Hippocampal formation (tissue), 2 donors: ENCODE measurements around the gene PRKG1.
"Not testable (repeated sequence)": the region's sequence is repeated elsewhere in the genome, so short reads cannot be mapped to it uniquely, and the experiment has no call there.

ENCODE experiments used
- DNase-seq, 2 donors: peaks; one replicate each; lab custom pipeline; 2025; lab: John Stamatoyannopoulos, UW

Gene PRKG1

DNA sequence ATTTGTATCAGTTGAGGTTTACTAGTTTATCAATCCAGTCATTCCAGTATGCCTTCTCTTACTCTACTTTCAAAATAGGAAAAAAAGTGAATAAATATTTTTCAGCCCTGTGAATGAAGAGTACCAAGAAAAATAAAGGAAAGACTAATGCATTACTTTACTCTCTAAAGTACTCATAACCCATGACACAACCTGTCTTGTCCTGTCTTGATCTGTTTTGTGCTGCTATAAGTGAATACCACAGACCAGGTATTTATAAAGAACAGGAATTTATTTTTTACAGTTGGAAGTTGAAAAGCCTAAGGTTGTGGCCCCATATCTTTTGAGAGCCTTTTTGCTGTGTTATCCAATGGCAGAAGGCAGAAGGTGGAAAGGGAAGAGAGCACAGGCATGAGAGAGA lies 1045.2 kb downstream of the PRKG1 start:
- DNase-seq: no peak

DNA sequence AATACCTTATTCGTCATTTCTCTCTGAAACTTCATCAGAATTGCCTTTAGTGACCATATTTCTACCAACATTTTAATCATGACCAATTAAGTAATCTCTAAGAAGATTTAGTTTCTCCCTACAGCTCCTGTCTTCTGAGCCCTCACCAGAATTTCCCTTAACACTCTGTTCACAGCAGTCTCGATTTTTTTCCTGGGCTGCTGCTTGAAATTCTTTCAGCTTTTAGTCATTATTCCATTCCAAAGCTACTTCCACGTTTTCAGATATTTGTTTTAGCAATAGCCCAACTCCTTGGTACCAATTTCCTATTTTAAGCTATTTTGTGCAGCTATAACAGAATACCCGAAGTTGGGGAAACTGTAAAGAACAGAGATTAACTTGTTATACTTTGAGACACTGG lies 1047.4 kb downstream of the PRKG1 start:
- DNase-seq: no peak

DNA sequence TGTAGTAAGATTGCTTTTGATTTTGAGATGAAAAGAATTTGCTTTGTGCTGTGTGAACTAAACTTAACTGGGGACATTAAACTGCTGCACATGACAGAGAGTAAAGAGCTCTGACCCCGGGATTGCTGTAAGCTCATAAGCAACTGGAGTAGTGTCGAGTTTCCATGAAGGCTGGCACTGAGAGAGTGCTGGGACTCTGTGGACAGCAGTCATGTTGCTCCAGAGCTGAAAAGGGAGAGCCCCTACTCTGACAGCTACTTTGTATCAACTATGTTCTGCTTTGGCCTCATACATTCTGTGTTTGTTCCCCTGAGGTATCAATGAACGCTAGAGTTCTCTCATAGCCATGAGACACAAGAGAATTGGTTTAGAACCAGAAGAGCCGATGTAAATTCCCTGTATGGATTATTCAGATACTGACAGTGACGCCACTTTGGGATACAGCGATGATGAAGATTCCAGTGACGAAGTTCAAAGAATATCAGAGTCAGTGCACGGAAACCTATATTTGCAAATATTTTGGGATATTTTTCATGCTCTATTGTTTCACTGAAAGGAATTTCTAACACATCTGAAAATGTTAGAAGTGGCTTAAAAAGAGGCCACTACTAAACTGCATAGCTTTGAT lies 1053.9 kb downstream of the PRKG1 start:
- no peak for DNase-seq

DNA sequence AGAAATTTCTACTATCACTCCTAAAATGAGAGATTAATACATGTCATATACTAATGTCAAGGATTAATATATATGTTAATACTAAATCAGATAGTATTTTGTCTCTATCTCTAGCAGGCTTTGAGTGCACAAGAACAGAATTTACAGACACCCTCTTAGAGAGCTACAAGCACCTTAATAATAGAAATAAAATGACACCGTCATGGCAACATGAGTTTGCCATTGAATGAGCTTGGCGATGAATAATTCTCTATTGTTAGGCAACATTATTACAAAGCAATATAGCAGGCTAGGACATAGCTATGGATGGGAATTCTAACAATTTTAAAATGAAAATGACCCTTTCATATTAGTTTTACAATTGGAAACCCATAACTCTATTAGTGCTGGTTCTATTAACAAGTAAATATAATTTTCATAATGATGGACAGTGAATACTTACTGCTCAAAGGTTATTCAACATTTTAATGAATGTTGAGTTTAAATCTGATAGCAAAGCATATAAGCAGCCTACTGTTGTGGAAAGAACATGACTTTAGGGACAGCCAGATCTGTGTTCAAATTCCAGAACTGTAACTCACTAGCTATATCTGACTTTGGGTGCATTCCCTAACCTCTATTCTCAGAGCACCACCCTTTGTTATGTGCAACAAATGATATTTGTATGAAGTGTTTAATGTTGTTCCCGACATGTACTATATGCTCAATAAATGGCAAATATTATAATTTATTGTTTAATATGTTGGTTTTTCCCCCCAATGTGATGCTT lies 1055.3 kb downstream of the PRKG1 start:
- DNase-seq: no peak

DNA sequence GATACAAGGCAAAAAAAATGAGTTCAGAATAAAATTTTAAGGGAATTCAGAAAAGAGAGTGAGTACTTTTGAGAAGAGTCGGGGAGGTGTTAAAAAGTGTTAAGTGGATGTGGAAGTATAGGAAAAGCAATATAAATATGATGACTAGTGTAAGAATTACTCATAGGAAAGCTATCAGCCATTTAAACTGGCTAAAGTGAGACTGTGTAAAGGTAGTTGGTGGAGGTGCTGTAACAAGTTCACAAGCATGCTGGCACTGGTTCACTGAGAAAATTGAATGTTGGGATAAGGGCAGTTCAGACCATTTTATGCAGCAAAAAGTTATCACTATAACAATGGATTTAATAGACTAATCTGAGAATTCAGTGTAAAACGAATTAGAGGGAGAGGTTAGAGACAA lies 1060.8 kb downstream of the PRKG1 start:
- no peak for DNase-seq

DNA sequence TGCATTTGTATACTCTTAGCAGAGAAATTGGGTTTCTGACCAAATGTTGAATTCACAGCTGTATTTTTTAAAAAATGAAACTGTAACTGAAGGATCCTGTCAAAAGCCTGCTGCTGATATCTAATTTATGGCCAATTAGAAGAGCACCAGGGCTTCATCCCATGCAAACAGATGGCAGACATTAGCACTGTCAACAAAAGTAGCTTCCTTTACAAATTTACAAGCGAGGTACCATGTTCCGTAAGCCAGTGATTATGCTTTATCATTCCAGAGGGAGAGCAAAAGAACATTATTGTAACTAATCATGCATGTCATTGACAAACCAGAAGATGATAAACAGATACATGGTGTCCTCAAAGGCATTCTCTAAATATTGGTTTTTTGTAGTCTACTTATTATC lies 1062.6 kb downstream of the PRKG1 start:
- DNase-seq: no peak

DNA sequence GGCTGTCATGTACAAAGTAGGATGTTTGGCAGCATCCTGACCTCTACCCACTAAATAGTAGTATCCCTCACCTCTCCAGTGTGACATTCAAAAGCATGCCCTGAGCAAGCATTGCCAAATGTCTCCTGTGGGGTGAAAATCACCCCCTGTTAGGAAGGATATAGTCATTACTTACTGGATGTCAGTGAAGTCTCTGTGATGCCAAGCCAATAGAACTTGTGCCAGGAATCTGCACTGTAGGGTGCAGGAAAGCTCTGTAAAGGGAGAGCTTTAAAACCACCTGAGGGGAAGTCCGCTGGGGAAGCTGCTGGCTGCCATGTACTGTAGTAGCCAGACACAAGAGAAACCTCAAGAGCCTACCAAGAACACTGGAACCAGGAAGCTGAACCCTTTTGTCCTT lies 1069.1 kb downstream of the PRKG1 start:
- no peak for DNase-seq

DNA sequence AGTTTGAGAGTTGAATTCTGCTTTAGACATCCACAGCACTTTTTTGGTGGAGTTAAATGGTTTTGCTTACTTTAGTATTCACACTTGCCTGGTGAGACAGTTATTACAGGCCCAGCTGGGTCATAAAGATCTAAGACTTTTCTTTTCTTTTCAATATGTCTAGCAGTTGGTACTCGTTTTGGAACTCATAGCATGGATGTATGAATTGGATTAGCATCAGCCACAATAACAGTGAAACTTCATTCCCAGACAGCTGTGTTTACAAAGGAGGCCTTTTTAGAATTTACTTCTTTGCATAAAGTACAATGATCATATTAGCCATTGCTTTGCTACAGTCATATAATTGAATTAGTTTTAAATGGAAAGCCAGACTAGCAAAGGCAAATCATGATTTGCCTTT lies 1071.3 kb downstream of the PRKG1 start:
- no peak for DNase-seq

DNA sequence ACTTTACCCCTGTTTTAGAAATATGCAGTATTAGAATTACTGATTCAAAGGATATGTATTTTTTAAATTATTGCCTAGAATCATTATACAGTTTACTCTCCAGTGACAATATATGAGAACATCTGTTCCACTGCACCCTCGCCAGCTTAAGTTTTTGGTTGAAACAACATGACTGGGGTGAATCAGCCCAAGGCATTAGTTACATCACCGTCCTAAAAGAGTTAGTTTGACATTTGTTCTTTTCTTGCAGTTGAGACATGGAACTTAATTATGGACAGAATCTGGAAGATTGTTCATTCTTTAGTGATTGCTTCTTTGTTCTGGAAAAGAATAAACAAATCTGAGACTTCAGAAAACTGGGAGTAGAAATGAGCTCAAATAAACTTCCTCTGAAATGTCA lies 1072.5 kb downstream of the PRKG1 start:
- no peak for DNase-seq

DNA sequence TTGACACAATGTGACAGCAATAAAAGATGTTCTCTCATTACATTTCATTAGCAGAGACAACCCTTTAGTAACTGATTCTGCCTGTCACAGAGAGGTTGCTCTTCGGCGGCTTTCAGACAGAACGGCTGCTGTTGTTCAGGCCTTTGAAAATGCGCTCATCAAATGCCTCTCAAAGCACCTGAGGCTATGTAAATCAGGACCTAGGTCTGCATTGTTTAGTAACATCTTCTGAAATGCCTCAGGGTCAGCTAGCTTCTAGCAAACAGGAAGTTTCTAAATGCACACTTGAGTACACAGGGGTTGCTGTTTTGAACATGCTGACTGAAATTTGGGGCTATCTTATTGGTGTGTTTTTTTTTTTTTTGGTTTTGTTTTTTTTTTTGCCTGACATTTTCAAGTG lies 1096.5 kb downstream of the PRKG1 start:
- DNase-seq: no peak

DNA sequence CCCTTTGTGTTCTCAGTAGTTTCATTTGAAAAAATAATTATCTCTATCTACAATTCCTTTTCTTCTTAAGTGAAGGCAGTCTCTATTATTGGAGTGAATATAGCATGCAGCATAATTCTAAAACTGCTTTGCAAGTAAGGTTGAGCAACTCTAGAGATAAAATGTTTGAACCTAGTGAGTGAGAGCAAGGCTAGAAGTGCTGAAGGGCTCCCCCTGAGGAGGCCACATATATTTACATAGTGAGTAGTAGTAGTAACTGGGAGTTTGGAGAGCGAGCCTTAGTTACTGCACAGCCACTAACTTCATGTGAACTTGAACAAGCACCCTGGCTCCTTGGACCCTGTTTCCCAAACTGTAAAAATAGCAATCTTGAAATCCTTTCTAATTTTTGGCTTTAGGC lies 1098.3 kb downstream of the PRKG1 start:
- DNase-seq: no peak

DNA sequence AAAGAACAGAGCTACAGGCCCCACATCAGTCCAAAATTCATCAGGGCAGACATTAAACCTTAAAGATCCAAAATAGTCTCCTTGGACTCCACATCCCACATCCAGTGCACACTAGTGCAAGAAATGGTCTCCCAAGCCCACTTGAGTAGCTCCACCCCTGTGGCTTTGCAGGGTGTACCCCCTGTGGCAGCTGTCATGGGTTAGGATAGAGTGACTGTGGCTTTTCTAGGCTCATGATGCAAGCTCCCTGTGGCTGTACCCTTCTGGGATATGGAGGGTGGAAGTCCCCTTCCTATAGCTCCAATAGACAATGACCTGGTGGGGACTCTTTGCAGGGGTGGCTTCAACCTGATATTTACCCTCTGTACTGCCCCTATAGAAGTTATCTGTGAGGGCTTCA lies 1111.0 kb downstream of the PRKG1 start:
- no peak for DNase-seq

DNA sequence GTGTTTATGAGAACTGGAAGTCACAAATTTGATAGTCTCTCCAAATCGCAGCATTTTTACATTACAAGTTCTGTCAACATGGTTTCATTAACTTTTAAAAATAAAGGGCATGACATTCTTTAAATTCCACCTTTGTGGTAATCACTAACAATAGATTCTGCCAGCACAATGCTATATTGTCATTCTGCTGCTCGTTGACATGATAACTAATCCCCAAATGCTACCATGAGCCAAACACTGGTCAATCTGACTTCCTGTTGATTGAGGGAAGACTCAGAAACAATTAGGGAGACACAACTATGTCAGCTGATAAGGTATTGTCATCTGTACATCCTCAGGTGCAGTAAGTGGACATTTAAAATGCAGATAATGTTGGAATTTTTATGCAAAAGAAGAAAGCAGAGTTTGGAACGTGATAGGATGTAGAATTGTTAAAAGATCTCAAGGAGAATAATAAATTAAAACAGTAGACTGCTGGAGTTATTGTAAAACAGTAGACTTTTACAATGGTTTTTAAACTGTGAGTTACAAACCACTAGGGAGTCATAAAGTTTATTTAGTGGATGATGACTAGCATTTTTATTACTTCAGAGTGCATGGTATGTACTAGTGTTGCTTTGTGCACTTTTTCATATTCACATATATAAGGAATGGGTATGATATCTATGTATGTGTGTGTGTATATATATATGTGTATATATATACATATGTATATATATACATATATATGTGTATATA lies 1113.4 kb downstream of the PRKG1 start:
- no peak for DNase-seq

DNA sequence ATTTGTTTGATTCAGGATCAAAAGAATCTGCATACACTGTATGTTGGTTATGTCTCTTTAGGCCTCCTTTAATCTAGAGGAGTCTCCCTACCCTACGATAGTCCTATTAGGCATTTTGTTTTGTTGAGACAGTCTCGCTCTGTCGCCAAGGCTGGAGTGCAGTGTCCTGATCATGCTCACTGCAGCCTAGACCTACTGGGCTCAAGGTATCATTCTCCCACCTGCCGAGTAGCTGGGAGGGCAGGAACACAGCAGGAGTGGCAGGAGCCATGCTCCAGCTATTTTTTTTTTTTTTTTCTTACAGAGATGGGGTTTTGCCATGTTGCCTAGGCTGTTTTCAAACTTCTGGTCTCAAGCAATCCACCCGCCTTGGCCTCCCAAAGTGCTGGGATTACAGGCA lies 1116.8 kb downstream of the PRKG1 start:
- DNase-seq: no peak

DNA sequence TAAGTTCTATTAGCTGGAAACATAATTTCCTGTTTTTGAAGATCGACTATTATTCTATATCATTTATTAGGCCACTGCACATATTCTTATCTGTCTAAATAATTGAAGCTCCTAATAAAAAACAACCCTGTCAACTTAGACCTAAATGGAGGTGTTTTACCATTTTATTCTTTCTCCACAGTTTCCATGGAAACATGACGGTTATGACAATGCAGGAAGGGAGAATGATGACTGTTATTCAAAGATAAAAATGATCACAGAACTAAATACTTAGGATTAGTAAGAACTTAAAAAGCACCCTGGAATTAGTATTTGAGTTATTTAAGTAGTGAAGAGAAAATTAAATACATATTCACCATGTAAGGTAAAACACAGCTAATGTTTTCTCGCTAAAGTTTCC lies 1119.9 kb downstream of the PRKG1 start:
- DNase-seq: no peak

DNA sequence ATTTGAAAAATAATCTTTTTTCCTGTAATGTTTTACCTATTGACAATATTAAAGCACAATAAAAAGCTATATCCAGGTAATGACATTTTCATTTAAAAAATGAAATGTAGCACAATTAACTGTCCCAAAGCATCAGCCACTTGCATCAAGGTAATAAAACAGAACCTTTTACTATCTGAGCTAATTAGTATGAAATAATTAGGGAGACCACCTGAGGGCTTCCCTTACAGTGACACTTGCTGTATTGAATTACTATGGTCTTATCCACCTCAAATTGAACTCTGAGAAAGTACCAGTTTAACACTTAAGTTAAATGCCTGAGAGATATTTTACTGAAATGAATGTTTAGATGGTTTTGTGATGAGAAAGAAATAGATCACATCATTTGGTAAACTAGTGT lies 1120.4 kb downstream of the PRKG1 start:
- no peak for DNase-seq

DNA sequence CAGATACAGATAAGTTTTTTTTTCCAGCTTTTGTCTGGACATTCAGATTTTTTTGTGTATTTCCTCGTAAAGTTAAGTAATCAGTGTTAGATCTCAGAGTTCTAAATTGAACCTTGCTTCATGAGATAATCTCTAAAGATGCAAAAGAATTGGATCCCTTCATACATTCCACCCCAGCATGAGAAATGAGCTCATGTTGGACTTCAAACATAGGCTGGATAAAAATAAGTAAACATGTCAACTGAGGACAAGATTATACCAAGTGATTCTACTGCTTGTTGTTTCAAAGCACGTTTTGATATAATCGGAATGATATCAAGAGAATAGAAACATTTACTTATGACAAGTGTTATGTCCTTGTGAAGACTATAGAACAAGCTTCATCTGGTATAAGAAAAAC lies 1122.8 kb downstream of the PRKG1 start:
- no peak for DNase-seq

DNA sequence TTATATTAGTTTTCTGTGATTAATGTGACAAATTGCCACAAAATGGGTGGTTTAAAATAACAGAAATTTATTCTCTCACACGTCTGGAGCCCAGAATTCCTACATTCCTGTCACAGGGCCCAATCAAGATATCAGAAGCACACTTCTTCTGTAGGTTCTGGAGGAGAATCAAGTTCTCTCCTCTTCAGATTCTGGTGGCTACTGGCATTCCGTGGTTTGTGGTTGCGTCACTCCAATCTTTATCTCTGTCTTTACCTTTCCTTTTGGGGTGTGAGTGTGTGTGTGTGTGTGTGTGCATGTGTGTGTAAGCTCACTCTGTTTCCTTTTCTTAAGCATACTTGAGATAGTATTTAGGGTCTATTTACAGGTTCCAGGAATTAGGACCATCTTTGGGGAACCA lies 1124.3 kb downstream of the PRKG1 start:
- no peak for DNase-seq

DNA sequence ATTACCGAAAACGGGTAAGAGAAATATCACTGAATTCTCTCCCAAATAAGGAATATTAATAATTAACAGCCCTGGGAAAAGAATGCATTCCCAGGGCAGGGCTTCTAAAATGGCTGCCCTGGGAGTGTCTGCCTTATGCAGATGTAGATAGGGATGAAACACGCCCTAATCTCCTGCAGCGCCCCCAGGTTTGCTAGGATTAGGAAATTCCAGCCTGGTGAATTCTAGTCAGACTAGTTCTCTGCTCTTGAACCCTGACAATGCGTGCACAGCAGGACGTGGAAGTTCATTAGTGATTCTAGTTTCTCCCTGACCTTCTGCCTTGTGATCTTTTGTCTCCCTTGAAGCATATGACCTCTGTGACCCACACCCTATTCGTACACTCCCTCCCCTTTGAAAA lies 1130.6 kb downstream of the PRKG1 start:
- not testable (repeated sequence) for DNase-seq

DNA sequence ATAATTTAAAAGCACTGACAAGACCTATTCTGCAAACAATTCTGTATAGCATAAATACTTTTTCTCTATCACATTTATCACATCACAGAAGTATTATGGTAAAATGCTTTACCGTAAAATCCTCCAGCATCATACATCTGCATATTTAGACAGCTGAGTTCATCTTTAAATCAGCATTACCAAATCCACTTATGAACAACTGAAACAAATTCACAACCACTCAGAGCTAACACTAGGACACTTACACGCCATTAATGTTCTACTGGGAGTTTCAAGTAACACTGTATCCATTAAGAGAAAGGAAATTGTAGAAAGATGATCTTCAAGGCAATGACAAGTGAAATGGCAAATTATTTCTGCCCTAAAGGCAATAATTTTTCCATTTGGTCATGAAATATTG lies 1134.1 kb downstream of the PRKG1 start:
- no peak for DNase-seq

DNA sequence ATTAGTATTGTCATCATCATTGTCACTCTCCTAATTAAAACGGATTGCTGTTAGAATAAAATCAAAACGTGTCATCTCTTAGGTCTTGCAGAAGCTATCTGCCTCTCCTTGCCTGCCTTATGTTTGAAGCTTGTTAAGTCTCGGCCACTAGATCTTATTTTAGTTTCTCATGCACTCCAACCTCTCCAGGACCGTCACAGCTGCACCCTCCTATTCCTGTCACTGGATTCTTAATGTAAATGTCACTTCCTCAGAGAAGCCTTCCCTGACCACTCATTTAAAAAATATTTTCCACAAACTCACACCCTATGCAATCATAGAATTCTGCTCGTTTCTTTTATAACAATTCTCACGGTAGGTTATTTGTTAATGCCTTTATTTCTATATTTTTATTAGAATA lies 1135.9 kb downstream of the PRKG1 start:
- no peak for DNase-seq

DNA sequence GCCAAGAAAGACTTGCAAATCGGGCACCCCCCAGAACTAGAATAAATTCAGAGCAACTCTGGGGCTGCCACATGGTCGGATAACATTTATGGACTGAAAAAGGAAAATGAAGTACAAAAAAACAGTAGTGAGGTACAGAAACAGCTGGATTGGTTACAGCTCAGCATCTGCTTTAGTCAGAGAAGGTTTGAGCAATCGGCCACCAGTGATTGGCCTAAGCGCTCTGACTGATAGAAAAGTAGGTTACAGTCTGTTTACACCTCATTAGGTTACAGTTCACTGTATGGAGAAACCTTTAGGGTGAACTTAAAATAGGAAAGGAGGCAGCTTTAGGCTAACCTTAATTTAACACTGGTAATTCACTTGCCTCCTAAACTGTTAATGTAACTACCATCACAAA lies 1137.8 kb downstream of the PRKG1 start:
- DNase-seq: no peak

DNA sequence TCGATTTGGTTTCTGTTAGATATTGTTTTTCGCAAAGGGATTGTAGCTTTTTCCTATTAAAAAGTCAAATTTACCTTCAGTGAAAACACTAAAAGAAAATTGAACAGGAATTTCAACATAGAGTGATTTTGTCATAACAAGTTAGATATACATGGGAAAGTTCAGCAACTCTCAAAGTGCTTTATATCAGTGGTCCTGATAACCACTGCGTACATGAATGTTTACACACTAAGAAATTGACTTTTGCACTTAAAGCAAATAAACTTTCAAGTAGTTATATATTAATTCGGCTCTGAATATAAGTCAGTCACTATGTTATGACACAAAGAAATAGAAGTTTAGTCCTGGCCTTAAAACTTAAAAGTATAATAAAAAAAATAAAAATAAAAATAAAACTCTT lies 1138.5 kb downstream of the PRKG1 start:
- DNase-seq: no peak
